ENCODE measurements around the gene FILIP1L. TPM values are rescaled to one million over a fixed set of nuclear protein-coding genes. Genes with fewer than 3 reads are reported as not detected.
A peak's percentile ranks its signal among the peaks of the same experiment; 100 is the strongest.

Gene FILIP1L
- total and polyA plus RNA-seq, 2 of the 4 experiments (the other 2 are of a cell fraction), result 11.5 to 19.9 TPM

DNA sequence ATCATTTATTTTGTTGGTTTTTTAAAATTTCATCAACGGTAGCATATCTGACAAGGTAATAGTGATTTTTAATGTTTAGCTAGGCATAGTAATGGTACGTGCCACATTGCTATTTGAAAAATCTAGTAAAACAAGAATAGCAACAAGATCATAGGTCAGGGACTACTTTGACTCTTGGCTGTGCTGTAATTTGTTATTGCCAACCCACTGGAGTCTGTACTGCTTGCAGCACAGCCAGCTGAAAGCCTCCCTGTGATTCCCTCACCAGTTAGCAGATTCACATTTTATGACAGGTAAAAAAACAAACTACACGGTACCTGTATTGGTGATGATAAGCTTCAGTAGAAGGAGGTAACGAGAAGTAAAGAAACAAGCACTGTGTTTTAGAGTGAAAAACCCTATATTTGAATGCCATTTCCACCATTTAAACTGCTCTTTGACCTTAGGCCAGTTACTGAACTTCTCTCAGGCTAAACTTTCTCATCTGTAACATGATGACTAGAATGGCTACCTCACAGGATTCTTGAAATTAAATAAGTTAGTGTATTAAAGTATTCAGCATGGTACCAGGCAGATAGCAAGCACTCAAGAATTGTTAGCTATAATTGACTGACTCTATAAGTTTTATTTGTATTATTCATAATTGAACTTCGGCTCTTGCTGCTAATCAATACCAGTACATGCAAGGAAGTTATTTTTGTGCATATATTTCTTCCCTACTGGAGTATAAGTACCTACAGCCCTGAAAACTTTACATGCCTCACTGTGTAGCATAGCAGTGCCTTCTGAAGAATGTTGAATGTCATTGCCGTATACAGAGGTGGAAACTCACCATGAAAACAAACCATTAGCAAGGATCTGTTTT is 16.1 kb downstream of the FILIP1L start:
- intact Hi-C loops (cut with micrococcal nuclease), result no loop called here
- Histone ChIP-seq H3K27ac (ENCODE audit: insufficient read depth, low read length) (no peak overlapping the region), H2BK15ac (ENCODE audit: low read depth, low read length) (no peak overlapping the region), H3K4ac (ENCODE audit: low read depth, low read length) (no peak overlapping the region), H2AFZ (replicated peaks; ENCODE audit: low read length, poor library complexity) (no peak overlapping the region), H3K27me3 (ENCODE audit: control insufficient read depth, insufficient read depth, low read length) (no peaks in the 10 kb centered on the region), H3K9ac (ENCODE audit: low read depth, low read length) (no peak overlapping the region), H3K18ac (ENCODE audit: low read depth, low read length) (peak overlapping the region; percentile 72; the same call in 1 of the 2 replicates), H3K56ac (ENCODE audit: extremely low read depth, insufficient read depth, low read length) (no peak overlapping the region), H3K23ac (ENCODE audit: low read depth, low read length) (no peak overlapping the region), H4K5ac (ENCODE audit: low read depth, low read length) (peak overlapping the region; percentile 77; the same call in 1 of the 2 replicates), H3K9me1 (ENCODE audit: insufficient read depth, low read length) (peaks cover 4% of the 10 kb centered on the region; the same call in 1 of the 2 replicates), H2BK120ac (ENCODE audit: low read depth, low read length) (no peak overlapping the region), H2BK20ac (ENCODE audit: low read depth, low read length) (no peak overlapping the region), H3K4me1 (ENCODE audit: control insufficient read depth, insufficient read depth, low read length) (peaks cover 13% of the 10 kb centered on the region), H2BK5ac (ENCODE audit: low read depth, low read length, poor library complexity, severe bottlenecking) (no peak overlapping the region), H3K14ac (replicated peaks; ENCODE audit: low read depth, low read length) (no peak overlapping the region), H2AK5ac (ENCODE audit: low read depth, low read length) (no peak overlapping the region), H3K4me3 (ENCODE audit: insufficient read depth, low read depth, low read length) (no peak overlapping the region), H2AK9ac (replicated peaks; ENCODE audit: low read depth, low read length, poor library complexity) (no peak overlapping the region), H3K9me3 (ENCODE audit: control insufficient read depth, insufficient read depth, low read length) (no peaks in the 10 kb centered on the region), H3K79me1 (ENCODE audit: low read depth in 1 of 2, low read length in 2 of 2) (no peaks in the 10 kb centered on the region), H4K20me1 (ENCODE audit: insufficient read depth, low read length) (no peaks in the 10 kb centered on the region), H3K36me3 (ENCODE audit: control insufficient read depth, insufficient read depth, low read length) (no peaks in the 10 kb centered on the region), H4K8ac (ENCODE audit: low read depth in 2 of 2, low read length in 2 of 2) (no peak overlapping the region), H4K91ac (ENCODE audit: insufficient read depth, low read depth, low read length) (no peak overlapping the region), H3K4me2 (ENCODE audit: low read depth, low read length) (no peak overlapping the region)
- ChIA-PET CTCF (no interaction called here), POLR2A (ENCODE audit: unreplicated experiment) (no interaction called here)
- BruUV-seq (replicated peaks), result no TSS peak
- no CpG with 5 or more reads among the region's 6 CpGs for WGBS, 2 experiments (ENCODE audit: extremely low coverage in 2 of 2, insufficient read length in 1 of 2)
- DNase-seq, result no peak
- no peak for TF ChIP-seq CEBPB (IDR thresholded peaks at IDR 0.05; ENCODE audit: low read depth, low read length)
- no peak for TF ChIP-seq SMC3 (IDR thresholded peaks at IDR 0.05; ENCODE audit: low read depth, low read length)
- TF ChIP-seq RAD21 (IDR thresholded peaks at IDR 0.05; ENCODE audit: low read length), result no peak
- in situ Hi-C loops (cut with MboI; ENCODE audit: low sequenced_read_pairs), result no loop called here
- dilution Hi-C loops (cut with HindIII; ENCODE audit: low sequenced_read_pairs, unreplicated experiment), result no loop called here
- ATAC-seq (ENCODE audit: low read depth), result no peak

Measured in IMR-90 (cell line).